GM19193 (cell line): ENCODE results near the gene VPS13D.

ENCODE experiments used
- POLR2A ChIP-seq: IDR thresholded peaks from 4 replicates; pipeline ENCODE4 v1.6.1; 2011; ENCODE audit not compliant: insufficient read depth, insufficient read length; ENCODE audit errors: extremely low read depth

The VPS13D gene

GRCh38 chr1:12404918-12405317 is 175.1 kb downstream of the VPS13D start:
- no peak for TF ChIP-seq POLR2A

- no peak for TF ChIP-seq POLR2A
Measured at GRCh38 chr1:12405325-12406210, 175.7 kb downstream of the VPS13D start.

- TF ChIP-seq POLR2A = no peak
Measured at GRCh38 chr1:12406211-12407021, 176.6 kb downstream of the VPS13D start.

- no peak for TF ChIP-seq POLR2A
Measured at GRCh38 chr1:12407050-12407961, 177.5 kb downstream of the VPS13D start.

- TF ChIP-seq POLR2A = no peak
Measured at GRCh38 chr1:12407962-12408454, 178.2 kb downstream of the VPS13D start.

GRCh38 chr1:12408662-12409061 is 178.8 kb downstream of the VPS13D start:
- TF ChIP-seq POLR2A = no peak

- TF ChIP-seq POLR2A = no peak
Measured at GRCh38 chr1:12409681-12410080, 179.9 kb downstream of the VPS13D start.

- TF ChIP-seq POLR2A = no peak
Measured at GRCh38 chr1:12410351-12410750, 180.5 kb downstream of the VPS13D start.

GRCh38 chr1:12411098-12411497 is 181.3 kb downstream of the VPS13D start:
- TF ChIP-seq POLR2A = no peak

GRCh38 chr1:12411747-12412146 is 181.9 kb downstream of the VPS13D start:
- no peak for TF ChIP-seq POLR2A

GRCh38 chr1:12412439-12412838 is 182.6 kb downstream of the VPS13D start:
- TF ChIP-seq POLR2A = no peak

- no peak for TF ChIP-seq POLR2A
Measured at GRCh38 chr1:12413664-12414410, 184.0 kb downstream of the VPS13D start.

GRCh38 chr1:12414444-12415018 is 184.7 kb downstream of the VPS13D start:
- no peak for TF ChIP-seq POLR2A
